GM18520 (cell line): ENCODE results near the gene TF.

Experiments
- ATAC-seq: cut with Tn5 transposase; IDR thresholded peaks from one replicate; pipeline ENCODE4 v1.9.1; 2021; ENCODE audit not compliant: unreplicated experiment

The TF gene

DNA sequence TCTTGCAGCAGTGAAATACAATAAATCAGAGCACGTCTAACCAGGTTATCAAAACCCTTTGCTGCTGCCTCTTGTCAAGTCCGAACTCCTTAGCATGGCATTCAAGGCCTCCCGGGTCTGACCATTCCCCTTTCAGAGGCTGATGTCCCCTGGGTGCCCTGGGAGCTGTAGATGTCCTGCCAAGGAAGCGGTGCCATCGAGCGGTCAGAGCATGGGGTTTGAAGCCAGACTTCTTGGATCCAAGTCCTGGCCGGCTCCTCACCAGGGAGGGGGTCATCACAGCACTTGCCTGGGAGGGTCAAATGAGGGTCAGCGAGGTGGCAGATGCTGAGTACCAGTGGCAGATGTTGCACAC is 496 bp downstream of the TF start:
- ATAC-seq, result no peak

DNA sequence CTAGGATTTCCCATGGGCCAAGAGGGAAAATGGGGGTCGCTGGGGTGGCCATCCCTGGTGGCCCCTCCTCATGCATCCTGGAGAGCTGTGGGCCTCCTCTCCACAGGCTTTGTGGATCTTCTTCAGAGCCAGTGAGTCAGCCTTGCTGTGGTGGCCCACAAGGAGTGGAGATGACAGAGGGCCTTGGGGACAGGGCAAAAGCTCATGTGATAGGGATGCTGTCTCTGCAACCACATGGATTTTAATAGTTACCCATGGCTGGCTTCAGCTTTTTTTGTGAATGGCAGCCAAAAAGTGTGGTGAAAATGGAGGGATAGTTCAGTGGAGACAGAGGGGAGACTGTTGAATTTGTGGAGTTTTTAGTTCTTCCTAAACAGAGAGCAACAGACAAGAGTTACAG is 1.2 kb downstream of the TF start:
- ATAC-seq, result no peak

DNA sequence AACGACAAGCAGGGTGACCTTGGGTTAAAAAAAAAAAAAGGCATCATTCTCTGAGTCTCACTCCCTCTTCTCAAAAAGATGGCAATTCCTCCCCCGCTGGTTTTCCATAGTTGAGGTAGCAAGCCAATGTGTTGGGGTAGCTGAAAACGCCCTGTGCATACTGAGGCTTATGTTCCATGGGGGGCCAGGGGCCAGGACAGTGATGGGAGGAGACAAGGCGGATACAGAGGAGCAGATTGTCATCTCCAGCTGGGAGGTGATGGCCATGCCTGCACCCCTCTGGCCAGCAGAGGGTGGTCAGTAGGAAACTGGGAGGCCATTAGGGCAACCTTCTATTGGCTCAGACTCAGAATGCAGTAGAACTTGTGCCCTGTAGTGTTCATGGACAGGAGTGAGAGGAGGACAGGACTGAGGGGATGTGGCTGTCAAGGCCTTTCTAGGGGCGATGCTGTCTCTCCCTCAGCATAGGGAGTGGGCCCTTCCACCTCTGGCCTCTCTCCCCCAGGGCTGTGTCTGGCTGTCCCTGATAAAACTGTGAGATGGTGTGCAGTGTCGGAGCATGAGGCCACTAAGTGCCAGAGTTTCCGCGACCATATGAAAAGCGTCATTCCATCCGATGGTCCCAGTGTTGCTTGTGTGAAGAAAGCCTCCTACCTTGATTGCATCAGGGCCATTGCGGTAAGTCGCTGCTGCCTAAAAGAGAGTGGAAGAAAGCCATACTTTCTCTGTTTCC is 1.9 kb downstream of the TF start:
- ATAC-seq, result no peak

DNA sequence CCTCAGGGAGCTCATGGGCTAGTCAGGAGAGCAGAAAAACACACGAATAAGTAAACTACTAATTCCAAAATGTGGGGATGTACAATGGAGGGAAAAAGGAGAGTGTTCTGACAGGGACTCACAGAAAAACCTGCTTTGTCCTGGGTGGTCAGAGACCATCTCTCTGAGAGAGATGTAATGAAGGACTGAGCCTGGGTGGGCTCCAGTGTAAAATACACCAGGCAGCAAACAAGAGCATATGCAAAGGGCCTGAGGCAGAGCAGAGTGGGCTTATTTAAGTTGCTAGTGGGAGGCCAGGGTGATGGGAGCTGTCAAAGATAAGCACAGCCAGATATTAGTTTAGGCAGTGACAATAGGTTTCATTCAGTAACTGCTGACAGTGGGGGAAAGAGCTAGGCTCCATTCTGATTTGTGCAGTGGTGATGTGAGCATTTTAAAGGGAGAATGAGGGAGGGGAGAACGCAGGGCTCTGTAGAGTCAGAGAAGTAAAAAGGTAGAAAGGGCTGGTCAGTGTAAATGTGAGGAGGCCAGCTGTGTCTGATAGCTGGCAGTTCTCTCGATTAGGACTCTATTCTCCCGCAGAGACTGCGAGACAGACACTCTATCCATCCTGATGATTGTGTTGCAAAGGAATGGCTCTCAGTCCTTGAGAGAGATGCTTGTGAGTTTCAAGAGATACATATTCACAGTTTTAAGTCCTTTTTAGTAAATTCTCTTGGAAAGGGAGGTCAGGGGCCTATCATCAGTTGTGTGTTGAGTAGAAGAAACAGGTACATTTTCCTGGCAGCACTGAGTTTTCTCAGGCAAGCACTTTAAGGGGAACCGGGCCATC is 3.5 kb downstream of the TF start:
- ATAC-seq, result no peak

GRCh38 chr3:133750259-133750656 is 4.1 kb downstream of the TF start:
- no peak for ATAC-seq

- ATAC-seq, result no peak
Measured at GRCh38 chr3:133753107-133753778, 7.0 kb downstream of the TF start.

- no peak for ATAC-seq
Measured at GRCh38 chr3:133753779-133754164, 7.6 kb downstream of the TF start.

DNA sequence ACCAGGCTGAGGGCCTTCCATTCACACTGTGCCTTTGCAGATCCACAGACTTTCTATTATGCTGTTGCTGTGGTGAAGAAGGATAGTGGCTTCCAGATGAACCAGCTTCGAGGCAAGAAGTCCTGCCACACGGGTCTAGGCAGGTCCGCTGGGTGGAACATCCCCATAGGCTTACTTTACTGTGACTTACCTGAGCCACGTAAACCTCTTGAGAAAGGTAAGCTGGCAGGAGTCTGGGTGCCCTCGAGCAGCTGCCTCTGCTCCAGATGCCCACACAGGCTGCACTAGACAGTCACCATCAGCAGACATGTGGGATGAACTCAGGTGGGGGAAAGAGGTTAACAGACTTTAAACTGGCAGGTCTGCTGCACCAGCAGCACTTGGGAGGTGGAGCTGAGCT is 8.3 kb downstream of the TF start:
- no peak for ATAC-seq

DNA sequence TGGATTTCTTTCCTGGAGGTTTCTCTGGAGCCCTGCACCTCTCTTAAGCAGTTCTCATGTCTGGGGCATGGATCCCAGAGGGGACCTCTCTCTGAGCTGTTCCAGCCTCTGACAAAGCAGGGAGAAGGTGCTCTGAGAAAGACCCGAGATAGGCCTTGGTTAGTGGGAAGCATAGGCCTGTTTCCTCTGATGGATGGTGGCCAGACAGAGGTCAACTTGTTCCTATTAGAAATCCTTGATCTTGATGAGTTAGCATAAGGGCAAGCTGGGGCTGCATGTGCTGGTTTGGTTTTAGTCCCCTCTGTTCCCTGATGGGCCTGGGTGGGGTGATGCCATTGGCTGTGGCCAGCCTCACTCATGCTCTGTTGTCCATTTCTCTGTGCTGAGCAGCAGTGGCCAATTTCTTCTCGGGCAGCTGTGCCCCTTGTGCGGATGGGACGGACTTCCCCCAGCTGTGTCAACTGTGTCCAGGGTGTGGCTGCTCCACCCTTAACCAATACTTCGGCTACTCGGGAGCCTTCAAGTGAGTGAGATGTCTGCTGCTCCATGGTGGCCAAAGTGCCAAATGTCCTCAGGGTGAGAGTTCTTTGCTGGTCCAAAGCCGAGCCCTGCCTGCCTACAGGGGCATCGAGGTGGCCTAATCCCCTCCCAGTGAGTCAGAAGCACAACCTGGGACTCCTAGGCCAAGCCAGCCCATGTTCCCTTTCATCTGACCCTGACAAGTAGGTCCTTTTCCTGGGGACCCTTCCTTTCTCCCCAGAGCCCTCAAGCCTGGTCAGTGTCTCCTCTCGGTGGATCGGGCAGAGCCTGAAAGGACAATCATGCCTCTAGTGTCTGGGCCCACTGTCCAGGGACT is 9.0 kb downstream of the TF start:
- ATAC-seq, result no peak

GRCh38 chr3:133756716-133757694 is 10.8 kb downstream of the TF start:
- no peak for ATAC-seq

GRCh38 chr3:133757701-133758567 is 11.7 kb downstream of the TF start:
- no peak for ATAC-seq

GRCh38 chr3:133758568-133758928 is 12.4 kb downstream of the TF start:
- no peak for ATAC-seq

DNA sequence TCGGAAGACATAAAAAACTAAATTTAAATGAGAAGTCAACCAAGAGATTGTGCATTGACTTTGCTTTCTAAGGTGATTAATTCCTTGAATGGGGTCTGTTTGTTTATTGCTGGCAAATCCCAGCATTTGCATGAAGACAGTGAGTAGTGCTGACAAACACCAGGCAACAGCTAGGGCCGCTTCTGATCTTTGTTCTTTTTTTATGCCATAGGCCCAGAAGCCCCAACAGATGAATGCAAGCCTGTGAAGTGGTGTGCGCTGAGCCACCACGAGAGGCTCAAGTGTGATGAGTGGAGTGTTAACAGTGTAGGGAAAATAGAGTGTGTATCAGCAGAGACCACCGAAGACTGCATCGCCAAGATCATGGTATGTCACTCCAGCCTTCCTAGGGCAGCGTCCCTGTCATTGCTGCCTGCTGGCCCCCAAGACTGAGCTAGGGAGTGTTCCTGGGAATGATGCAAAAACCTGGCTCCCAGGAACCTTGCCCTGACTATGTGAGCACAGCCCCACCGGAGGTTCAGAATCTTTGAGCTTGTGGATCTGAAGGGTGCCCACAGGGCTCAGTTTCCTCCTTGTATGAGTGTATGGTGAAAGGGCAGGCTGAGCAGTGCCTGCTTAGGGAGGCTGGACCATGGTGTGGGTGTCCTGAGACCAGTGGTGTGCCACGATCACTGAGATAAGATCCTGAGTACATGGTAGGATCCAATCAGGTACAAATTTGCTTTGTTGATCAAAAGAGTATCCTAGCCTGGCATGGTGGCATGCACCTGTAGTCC is 13.0 kb downstream of the TF start:
- ATAC-seq, result no peak

DNA sequence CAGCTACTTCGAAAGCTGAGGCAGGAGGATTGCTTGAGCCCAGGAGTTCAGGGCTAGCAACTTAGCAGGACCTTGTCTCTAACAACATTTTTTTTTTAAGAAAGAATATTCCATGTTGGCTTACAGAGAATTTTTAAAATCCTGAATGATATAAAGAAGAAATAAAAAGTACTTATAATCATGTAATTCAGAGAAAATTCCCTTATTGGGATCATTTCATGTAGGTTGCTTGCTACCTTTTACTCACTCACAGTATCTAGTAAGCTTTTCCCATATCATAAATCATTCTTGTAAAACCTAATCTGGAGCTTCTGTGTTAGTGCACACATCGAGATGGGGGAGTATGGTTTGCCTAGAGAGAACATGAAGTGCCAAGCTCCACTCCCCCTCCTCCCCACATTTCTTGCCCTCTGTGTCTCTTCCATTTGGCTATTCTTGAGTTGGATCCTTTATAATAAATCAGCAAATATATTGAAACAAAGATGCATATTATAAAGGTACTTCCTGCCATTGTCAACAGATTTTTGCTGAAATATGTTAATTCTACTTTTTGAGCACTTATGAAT is 13.6 kb downstream of the TF start:
- ATAC-seq, result no peak

DNA sequence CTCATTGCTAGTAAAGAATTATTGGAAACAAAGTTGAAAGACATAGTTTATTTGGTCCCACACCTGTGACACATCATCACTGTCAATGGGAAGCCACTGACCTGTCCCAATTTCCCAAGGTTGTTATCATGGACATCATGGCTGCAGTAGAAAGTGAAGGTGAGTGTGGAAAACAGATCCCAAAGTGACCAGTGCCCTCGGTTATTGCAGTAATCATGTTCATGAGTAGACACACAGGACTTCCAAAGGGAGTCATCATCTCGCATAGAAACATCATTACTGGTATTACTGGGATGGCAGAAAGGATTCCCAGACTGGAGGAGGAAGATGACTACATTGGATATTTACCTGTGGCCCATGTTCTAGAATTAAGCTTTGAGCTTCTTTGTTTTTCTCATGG is 14.7 kb downstream of the TF start:
- no peak for ATAC-seq

DNA sequence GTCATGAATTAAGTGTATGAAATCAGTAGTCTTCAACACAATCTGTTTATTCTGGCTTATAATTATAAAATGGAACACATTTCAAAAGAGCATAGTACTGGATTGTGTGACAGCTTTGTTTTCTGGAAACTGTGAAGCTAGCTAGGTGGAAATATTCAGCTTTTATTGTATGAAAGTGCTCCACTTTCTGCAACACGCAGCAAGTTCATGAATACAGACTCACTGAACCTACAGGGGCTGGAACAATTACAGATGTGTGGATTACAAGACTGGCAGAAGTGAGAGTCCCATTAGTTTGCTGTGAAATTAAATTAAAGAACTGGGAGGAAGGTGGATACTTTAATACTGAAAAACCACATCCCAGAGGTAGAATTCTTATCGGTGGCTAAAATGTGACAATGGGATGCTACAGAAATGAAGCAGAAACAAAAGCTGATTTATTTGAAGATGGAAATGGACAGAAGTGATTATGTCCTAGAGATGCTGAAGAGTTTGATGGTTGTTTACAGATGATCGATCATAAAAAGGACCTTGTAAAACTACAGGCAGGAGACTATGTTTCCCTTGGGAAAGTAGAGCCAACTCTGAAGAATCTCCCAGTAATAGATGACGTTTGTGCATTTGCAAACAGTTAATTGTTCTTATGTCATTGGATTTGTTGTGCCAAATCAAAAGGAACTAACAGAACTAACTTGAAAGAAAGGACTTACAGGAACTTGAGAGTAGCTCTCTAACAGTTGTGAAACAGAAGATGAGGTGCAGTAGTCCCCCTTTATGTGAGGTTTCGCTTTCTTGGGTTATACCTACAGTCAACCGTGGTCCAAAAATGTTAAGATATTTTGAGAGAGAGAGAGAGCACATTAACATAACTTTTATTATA is 15.7 kb downstream of the TF start:
- no peak for ATAC-seq

GRCh38 chr3:133762539-133762938 is 16.3 kb downstream of the TF start:
- no peak for ATAC-seq
